ENCODE results near the gene NIPAL1.

DNA sequence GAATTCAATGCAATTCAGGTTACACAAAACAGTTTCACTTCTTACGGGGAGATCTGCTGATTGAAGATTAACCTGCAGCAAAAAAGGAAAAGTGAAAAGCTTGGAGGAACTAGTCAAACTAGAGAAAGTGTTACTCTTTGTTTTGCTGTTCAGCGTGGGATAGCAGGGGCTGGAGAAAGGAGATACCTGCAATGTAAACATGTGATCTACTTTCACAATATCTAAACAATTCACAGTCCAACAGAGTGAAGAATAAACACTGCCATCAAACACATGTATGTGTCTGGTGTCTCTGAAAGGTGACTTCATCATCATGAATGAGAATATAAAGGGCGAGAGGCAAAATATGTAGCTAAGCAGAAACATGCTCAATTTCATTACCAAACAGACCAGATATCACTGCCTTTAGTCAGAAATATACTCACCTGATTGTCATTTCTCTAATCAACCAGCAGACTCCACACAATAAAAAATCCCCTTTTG is 26.4 kb downstream of the NIPAL1 start:
- TF ChIP-seq, protein P1, sequence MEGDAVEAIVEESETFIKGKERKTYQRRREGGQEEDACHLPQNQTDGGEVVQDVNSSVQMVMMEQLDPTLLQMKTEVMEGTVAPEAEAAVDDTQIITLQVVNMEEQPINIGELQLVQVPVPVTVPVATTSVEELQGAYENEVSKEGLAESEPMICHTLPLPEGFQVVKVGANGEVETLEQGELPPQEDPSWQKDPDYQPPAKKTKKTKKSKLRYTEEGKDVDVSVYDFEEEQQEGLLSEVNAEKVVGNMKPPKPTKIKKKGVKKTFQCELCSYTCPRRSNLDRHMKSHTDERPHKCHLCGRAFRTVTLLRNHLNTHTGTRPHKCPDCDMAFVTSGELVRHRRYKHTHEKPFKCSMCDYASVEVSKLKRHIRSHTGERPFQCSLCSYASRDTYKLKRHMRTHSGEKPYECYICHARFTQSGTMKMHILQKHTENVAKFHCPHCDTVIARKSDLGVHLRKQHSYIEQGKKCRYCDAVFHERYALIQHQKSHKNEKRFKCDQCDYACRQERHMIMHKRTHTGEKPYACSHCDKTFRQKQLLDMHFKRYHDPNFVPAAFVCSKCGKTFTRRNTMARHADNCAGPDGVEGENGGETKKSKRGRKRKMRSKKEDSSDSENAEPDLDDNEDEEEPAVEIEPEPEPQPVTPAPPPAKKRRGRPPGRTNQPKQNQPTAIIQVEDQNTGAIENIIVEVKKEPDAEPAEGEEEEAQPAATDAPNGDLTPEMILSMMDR (IDR thresholded peaks at IDR 0.05): no peak
- TF ChIP-seq POLR2A (IDR thresholded peaks at IDR 0.05): no peak

All from lower leg skin (tissue), 3 donors.